Astrocyte of the cerebellum (primary cell): ENCODE results near the gene TCP11L1.
A peak's percentile ranks its signal among the peaks of the same experiment; 100 is the strongest.
"Not testable (repeated sequence)": the region's sequence is repeated elsewhere in the genome, so short reads cannot be mapped to it uniquely, and the experiment has no call there.

Experiments
- DNase-seq: peaks from one replicate; pipeline ENCODE4 v3.0.0-alpha.2; 2011; ENCODE audit warnings: low read depth
- H3K4me3 ChIP-seq: 2 replicates; pipeline ENCODE4 v1.5.1; 2011; ENCODE audit warnings: mild to moderate bottlenecking, low read depth, low read length, moderate library complexity
- CTCF ChIP-seq: IDR thresholded peaks from 2 replicates; pipeline ENCODE4 v1.5.1; 2012; ENCODE audit warnings: low read length, low read depth, moderate library complexity, mild to moderate bottlenecking; ENCODE audit errors: missing control alignments
- in situ Hi-C: cut with HindIII; loops from 2 replicates; pipeline ENCODE4 v1.10.0; 2017; ENCODE audit warnings: low sequenced_read_pairs

TCP11L1 gene

GRCh38 chr11:33027846-33028536, 11.4 kb upstream of the TCP11L1 start:
- in situ Hi-C loops, result no loop called here
- TF ChIP-seq CTCF, result no peak
- H3K4me3 ChIP-seq, result no peak overlapping the region
- DNase-seq, result no peak

- DNase-seq, result no peak
- no peak for TF ChIP-seq CTCF
- no peak overlapping the region for H3K4me3 ChIP-seq
- in situ Hi-C loops, result no loop called here
Observed at GRCh38 chr11:33028537-33028914, 10.8 kb upstream of the TCP11L1 start.

- H3K4me3 ChIP-seq, in situ Hi-C loops, DNase-seq: not testable (repeated sequence)
Observed at GRCh38 chr11:33029218-33029617, 10.2 kb upstream of the TCP11L1 start.

GRCh38 chr11:33033493-33033892, 5.9 kb upstream of the TCP11L1 start:
- in situ Hi-C loops, result loop anchor here (5.0 kb wide), 1 partner anchor 96 kb away; no protein-coding TSS in a partner anchor
- no peak for DNase-seq
- no peak for TF ChIP-seq CTCF
- no peak overlapping the region for H3K4me3 ChIP-seq

GRCh38 chr11:33035011-33035410, 4.4 kb upstream of the TCP11L1 start:
- no peak overlapping the region for H3K4me3 ChIP-seq
- no peak for DNase-seq
- in situ Hi-C loops, result no loop called here
- TF ChIP-seq CTCF, result no peak

GRCh38 chr11:33040033-33040861, 875 bp downstream of the TCP11L1 start:
- peak overlapping the region; percentile 86 for H3K4me3 ChIP-seq
- no peak for DNase-seq
- in situ Hi-C loops, result no loop called here
- TF ChIP-seq CTCF, result no peak
